ENCODE data around the gene LINC01488. TPM values are rescaled to one million over a fixed set of nuclear protein-coding genes. Genes with fewer than 3 reads are reported as not detected.

Gene LINC01488
- total and polyA plus RNA-seq, 9 of the 15 experiments (the other 6 are each of a cell fraction or from before 2014, with no cell fraction given), result not detected

DNA sequence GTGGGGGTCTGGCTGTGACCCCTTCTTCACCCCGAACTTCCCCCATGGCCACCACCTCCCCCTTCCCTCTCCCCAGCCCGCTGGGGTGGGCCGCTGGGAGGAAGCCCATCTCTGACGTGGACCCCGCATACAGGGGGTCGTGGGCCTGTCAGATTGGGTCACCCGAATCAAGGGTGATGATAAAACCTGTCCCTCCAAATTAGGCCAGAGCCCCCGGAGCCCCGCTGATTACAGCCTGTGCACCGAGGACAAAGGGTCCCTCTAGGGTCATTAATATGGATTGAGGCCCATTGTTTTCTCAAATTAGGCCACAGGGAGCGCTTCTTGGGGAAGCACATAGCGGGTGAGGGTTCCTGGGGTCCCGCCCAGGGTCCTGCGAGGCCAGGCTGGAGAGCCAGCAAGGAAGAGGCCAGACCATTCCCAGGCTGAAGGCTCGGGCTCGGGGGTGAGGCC is 4.9 kb upstream of the LINC01488 start:
- FAIRE-seq, result no peak
- Histone ChIP-seq H2AFZ (ENCODE audit: low read depth, low read length) (no peak overlapping the region), H3K4me1 (replicated peaks in 1 of 2; ENCODE audit: control insufficient read depth in 2 of 2, insufficient read depth in 2 of 2, low read length in 2 of 2) (peaks cover 2 to 28% of the 10 kb centered on the region in 2 experiments; a peak in 3 of 5 replicates), H3K9me3 (replicated peaks; ENCODE audit: control insufficient read depth, insufficient read depth, low read depth, low read length) (no peaks in the 10 kb centered on the region), H3K27ac (ENCODE audit: extremely low read depth, low read depth, low read length) (no peak overlapping the region), H4K20me1 (replicated peaks; ENCODE audit: control insufficient read depth, insufficient read depth, low read length) (no peaks in the 10 kb centered on the region), H3K36me3 (ENCODE audit: control insufficient read depth, insufficient read depth, low read length) (no peaks in the 10 kb centered on the region), H3K27me3 (ENCODE audit: control insufficient read depth in 2 of 2, insufficient read depth in 2 of 2, low read length in 2 of 2) (peaks cover 15 to 43% of the 10 kb centered on the region in 2 experiments), H3K4me3 (no peak overlapping the region), H3K9ac (ENCODE audit: insufficient read depth in 1 of 2, low read depth in 2 of 2, low read length in 2 of 2) (no peak overlapping the region), H3K9me1 (ENCODE audit: control insufficient read depth, insufficient read depth, low read length) (no peaks in the 10 kb centered on the region), H3K79me2 (ENCODE audit: control insufficient read depth, insufficient read depth, low read length) (no peaks in the 10 kb centered on the region), H3K4me2 (ENCODE audit: insufficient read depth, low read length) (no peak overlapping the region)
- intact Hi-C loops (cut with micrococcal nuclease), result no loop called here
- 44% methylated on average over 11 of the region's 16 CpGs for WGBS (ENCODE audit: insufficient coverage, low coverage, missing lambda C conversion rate)
- ATAC-seq, result no peak
- no peak for DNase-seq (ENCODE audit: extremely low read depth in 1 of 4, low spot score in 3 of 4)
- TF ChIP-seq ATF1 (CRISPR knock-in tag; IDR thresholded peaks at IDR 0.05) (no peak), ATF1 (tag; IDR thresholded peaks at IDR 0.05) (no peak), PRPF4 (IDR thresholded peaks at IDR 0.05; ENCODE audit: insufficient read depth, low read depth, low read length, poor library complexity, severe bottlenecking) (no peak), SRSF9 (IDR thresholded peaks at IDR 0.05; ENCODE audit: borderline replicate concordance, low read depth, low read length) (no peak), TCFL5 (CRISPR knock-in tag; conservative IDR thresholded peaks at IDR 0.05) (no peak), SP1 (CRISPR knock-in tag; IDR thresholded peaks at IDR 0.05) (no peak), POLR2B (IDR thresholded peaks at IDR 0.05; ENCODE audit: low read depth, partially characterized antibody) (no peak), ADNP (tag; IDR thresholded peaks at IDR 0.05) (no peak), KDM4B (IDR thresholded peaks at IDR 0.05; ENCODE audit: borderline replicate concordance in 2 of 2, low read depth in 1 of 2) (no peak)
- TF ChIP-seq, protein P1, sequence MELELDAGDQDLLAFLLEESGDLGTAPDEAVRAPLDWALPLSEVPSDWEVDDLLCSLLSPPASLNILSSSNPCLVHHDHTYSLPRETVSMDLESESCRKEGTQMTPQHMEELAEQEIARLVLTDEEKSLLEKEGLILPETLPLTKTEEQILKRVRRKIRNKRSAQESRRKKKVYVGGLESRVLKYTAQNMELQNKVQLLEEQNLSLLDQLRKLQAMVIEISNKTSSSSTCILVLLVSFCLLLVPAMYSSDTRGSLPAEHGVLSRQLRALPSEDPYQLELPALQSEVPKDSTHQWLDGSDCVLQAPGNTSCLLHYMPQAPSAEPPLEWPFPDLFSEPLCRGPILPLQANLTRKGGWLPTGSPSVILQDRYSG (tag; conservative IDR thresholded peaks at IDR 0.05; ENCODE audit: low read depth), result no peak
- TF ChIP-seq, protein P2, sequence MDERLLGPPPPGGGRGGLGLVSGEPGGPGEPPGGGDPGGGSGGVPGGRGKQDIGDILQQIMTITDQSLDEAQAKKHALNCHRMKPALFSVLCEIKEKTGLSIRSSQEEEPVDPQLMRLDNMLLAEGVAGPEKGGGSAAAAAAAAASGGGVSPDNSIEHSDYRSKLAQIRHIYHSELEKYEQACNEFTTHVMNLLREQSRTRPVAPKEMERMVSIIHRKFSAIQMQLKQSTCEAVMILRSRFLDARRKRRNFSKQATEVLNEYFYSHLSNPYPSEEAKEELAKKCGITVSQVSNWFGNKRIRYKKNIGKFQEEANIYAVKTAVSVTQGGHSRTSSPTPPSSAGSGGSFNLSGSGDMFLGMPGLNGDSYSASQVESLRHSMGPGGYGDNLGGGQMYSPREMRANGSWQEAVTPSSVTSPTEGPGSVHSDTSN (CRISPR knock-in tag; IDR thresholded peaks at IDR 0.05; ENCODE audit: low read depth), result no peak
- TF ChIP-seq, protein P2 (tag; conservative IDR thresholded peaks at IDR 0.05; ENCODE audit: low read depth), result no peak
- POLR2A ChIA-PET, result interaction anchor here (0.6 kb wide), 2 partner anchors 11 to 543 kb away, joined by 3 read pairs; no protein-coding TSS in a partner anchor
- in situ Hi-C loops (cut with MboI), result no loop called here
- CTCF ChIA-PET (ENCODE audit: low intra/inter-chr PET ratio), result no interaction called here
- BruUV-seq (replicated peaks), result no TSS peak

Data from K562 (cell line).